Mammary epithelial cell (primary cell): ENCODE data around the gene PLIN4.

Experiments
- CTCF ChIP-seq, 2 donors: IDR thresholded peaks in 1 of 2; conservative IDR thresholded peaks in 1 of 2; 2 replicates each; pipeline ENCODE4 v1.5.1; 2011 to 2012; ENCODE audit warnings: inconsistent platforms in 2 of 2, low read length in 2 of 2, mild to moderate bottlenecking in 2 of 2, control low read depth in 1 of 2, low read depth in 1 of 2; ENCODE audit not compliant: insufficient read depth in 1 of 2; ENCODE audit errors: extremely low read depth in 1 of 2
- EZH2 ChIP-seq: IDR thresholded peaks from 2 replicates; pipeline ENCODE4 v1.6.1; 2012; ENCODE audit warnings: low read length, inconsistent platforms, borderline replicate concordance

GRCh38 chr19:4498694-4499093 is 19.6 kb downstream of the PLIN4 start:
- TF ChIP-seq CTCF (conservative IDR thresholded peaks at IDR 0.05 in 1 of 2, IDR thresholded peaks at IDR 0.05 in 1 of 2; ENCODE audit: extremely low read depth in 1 of 2, insufficient read depth in 1 of 2, low read depth in 1 of 2, low read length in 2 of 2) (no peak), EZH2 (no peak)
